ENCODE measurements around the gene C10orf71.

C10orf71 gene

DNA sequence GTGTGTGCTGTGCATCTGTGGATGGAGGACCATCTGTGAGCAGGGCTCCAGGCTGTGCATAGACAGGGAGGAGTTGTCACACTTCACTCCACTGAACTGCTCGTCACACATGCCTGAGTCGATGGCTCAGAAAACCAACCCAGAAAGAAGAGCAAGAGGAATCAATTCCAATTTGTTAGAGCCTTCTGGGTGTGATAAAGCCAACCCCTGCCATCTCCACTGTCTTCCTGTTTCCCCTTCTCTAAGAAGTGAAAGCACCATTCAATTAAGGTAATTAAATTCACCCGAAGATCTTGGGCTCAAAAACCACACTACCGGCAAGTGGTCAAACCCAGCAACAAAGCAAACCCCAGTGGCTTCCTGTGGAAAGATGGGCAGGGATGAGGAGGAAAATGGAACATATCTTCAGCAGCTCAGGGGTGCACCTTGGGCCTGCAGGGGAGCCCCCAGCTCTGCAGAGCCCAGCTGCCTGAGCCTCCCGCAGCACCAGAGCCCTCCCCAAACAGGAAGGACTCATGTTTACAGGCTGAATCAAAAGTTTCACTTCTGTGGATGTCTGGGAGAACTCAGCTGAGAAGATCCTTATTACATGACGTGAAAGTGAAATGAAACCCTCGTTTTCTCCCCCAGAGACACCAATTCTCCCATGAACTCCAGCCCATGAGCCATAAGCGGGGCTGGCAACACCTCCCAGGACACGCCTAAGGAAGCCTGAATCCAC lies 10.9 kb downstream of the C10orf71 start:
- no peak for DNase-seq (ENCODE audit: low read depth)
- Histone ChIP-seq H3K4me3 (ENCODE audit: low read length) (no peak overlapping the region), H3K9me3 (ENCODE audit: control insufficient read depth, low read length) (peaks cover 3% of the 10 kb centered on the region), H3K9ac (ENCODE audit: low read length) (no peak overlapping the region), H3K36me3 (ENCODE audit: control insufficient read depth, insufficient read depth, low read length, severe bottlenecking) (no peaks in the 10 kb centered on the region), H3K27me3 (replicated peaks; ENCODE audit: control insufficient read depth, insufficient read depth, low read length) (peaks cover 27% of the 10 kb centered on the region), H3K4me1 (ENCODE audit: control insufficient read depth, insufficient read depth, low read length) (no peaks in the 10 kb centered on the region)

DNA sequence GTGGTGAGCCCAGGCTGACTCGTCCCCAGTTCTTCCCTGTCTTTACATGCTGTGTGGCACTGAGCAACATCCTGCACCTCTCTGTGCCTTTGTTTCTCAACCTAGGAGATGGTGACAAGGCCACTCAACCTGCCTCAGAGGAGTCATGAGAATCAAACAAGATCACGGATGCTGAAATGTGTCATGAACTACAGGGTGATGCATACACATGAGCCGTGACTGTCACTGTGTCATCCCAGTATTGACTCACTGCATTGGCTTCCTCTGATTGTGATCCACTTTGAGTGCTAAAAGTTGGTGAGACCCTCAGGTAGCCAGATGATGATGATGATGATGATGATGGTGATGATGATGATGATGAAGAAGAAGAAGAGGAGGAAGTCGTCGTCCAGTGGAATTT lies 11.5 kb downstream of the C10orf71 start:
- no peak for DNase-seq (ENCODE audit: low read depth)
- Histone ChIP-seq H3K36me3 (ENCODE audit: control insufficient read depth, insufficient read depth, low read length, severe bottlenecking) (no peaks in the 10 kb centered on the region), H3K27me3 (replicated peaks; ENCODE audit: control insufficient read depth, insufficient read depth, low read length) (peaks cover 24% of the 10 kb centered on the region), H3K4me3 (ENCODE audit: low read length) (no peak overlapping the region), H3K9ac (ENCODE audit: low read length) (no peak overlapping the region), H3K9me3 (ENCODE audit: control insufficient read depth, low read length) (peaks cover 3% of the 10 kb centered on the region), H3K4me1 (ENCODE audit: control insufficient read depth, insufficient read depth, low read length) (no peaks in the 10 kb centered on the region)

DNA sequence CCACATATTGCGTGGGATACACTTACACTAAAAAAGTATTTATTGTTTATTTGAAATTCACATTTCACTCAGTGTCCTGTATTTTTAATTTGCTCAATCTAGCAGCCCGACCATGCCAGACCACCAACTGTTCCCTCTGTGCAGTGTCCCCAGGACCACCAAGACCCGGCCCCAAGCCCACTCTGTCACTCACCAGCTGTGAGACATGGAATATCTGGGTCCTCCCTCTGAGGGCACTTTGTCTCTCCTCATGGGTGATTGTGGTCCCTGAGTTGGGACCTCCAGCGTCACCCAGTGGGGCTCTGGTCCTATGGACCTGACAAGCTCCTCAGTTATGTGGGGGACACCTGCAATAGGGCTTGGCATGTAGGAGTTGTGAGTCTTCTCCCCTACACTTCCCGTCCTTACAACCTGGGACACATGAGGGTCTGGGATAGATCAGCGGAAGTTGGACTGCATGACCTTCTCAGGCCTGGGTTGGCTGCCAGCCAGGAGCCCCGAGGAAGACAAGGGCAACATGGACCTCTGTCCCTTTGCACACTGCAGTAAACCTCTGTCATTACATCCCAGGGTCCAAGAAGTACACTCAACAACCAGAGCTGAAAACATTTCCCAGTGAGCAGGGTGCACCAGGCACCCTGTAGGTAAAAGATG lies 12.1 kb downstream of the C10orf71 start:
- Histone ChIP-seq H3K9ac (ENCODE audit: low read length) (no peak overlapping the region), H3K27me3 (replicated peaks; ENCODE audit: control insufficient read depth, insufficient read depth, low read length) (peaks cover 24% of the 10 kb centered on the region), H3K36me3 (ENCODE audit: control insufficient read depth, insufficient read depth, low read length, severe bottlenecking) (no peaks in the 10 kb centered on the region), H3K4me1 (ENCODE audit: control insufficient read depth, insufficient read depth, low read length) (no peaks in the 10 kb centered on the region), H3K9me3 (ENCODE audit: control insufficient read depth, low read length) (peaks cover 3% of the 10 kb centered on the region), H3K4me3 (ENCODE audit: low read length) (no peak overlapping the region)
- no peak for DNase-seq (ENCODE audit: low read depth)

DNA sequence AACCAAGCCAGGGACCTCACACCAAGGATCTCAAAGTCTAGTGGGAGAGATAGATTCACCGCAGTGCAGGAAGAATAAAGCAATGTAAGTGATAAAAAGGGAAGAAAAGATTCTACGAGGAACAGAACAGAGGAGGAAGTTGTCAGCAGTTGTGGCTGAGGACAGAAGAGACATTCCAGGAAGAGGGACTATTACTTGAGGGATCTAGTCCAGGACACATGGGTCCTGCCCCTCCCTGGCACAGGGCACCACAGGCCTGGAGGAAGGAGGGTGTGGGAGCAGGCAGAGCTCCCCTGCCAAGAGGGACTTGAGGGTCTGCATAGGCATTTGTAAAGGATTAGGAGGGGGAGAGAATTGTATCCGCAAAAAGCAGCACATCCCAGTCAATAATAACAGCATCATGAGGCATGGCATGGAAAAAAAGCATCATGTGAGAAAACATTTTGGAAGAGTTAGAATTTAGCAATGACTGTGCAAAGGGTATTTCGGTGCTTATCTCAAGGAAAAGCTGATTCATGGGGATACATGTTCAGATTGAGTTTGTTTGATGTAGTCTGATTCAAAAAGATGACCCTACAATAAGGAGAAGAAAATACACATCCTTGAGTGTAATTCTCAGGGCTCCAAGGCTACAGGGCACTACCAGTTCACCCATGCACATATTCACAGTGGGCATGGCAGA lies 12.7 kb downstream of the C10orf71 start:
- H3K36me3 ChIP-seq (ENCODE audit: control insufficient read depth, insufficient read depth, low read length, severe bottlenecking), result no peaks in the 10 kb centered on the region
- no peak for DNase-seq (ENCODE audit: low read depth)
- H3K4me3 ChIP-seq (ENCODE audit: low read length), result no peak overlapping the region
- peaks cover 25% of the 10 kb centered on the region for H3K27me3 ChIP-seq (replicated peaks; ENCODE audit: control insufficient read depth, insufficient read depth, low read length)
- H3K9me3 ChIP-seq (ENCODE audit: control insufficient read depth, low read length), result peaks cover 3% of the 10 kb centered on the region
- H3K4me1 ChIP-seq (ENCODE audit: control insufficient read depth, insufficient read depth, low read length), result no peaks in the 10 kb centered on the region
- H3K9ac ChIP-seq (ENCODE audit: low read length), result no peak overlapping the region

DNA sequence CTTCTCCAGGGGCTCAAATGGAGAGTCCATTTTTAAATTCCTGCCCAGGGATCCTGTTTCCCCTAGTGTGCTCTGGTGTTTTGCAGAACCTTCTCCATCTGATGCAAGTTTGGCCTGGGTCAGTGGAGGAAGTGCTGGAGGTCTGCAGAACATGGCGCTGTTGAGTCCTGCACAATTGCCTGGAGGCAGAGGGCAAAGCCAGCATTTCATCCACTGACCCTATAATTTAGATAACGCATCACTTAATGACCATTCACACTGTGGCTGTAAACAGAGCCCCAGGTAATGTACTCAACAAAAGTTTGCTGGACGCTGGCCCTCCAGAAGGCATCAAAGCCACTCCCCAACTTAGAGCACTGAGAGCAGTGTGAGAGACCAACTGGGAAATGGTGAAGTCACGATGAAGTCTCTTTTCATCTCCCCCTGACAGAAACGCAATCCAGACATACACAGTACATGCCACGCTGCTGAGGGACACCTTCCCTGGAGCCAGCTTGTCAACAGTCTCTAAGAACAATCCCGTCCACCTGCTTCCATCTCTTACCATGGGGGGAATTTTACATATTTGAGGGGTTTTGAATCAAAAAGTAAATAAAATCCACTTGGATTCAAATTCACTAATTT lies 13.4 kb downstream of the C10orf71 start:
- Histone ChIP-seq H3K4me1 (ENCODE audit: control insufficient read depth, insufficient read depth, low read length) (no peaks in the 10 kb centered on the region), H3K27me3 (replicated peaks; ENCODE audit: control insufficient read depth, insufficient read depth, low read length) (peaks cover 28% of the 10 kb centered on the region), H3K9me3 (ENCODE audit: control insufficient read depth, low read length) (peaks cover 3% of the 10 kb centered on the region), H3K4me3 (ENCODE audit: low read length) (no peak overlapping the region), H3K36me3 (ENCODE audit: control insufficient read depth, insufficient read depth, low read length, severe bottlenecking) (no peaks in the 10 kb centered on the region), H3K9ac (ENCODE audit: low read length) (no peak overlapping the region)
- DNase-seq (ENCODE audit: low read depth), result no peak

DNA sequence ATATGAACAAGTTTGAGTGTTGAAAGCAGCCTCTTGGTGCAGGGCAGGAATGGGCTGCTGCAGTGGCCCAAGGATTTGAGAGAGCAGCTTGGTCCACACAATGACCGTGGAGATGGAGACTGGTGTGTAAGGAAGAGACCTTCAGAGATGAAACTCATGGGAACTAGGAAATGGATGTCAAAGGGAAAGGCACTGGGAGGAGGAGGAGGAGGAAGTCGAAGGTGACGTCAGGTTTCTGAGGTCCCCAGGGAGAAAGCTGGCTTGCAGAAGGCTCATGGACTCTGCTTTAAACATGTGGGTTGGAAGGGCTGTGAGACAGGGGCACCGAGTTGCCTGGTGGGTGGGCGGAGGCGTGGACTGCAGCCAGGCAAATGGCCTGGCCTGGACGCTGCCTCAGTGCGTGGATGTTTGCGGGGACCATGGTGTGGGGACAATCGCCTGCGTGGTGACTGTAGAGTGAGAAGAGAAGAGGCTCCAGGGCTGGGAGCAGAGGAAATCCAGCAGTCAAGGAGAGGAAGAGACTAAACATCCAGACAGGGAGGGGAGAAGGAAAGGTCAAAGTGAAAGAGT lies 14.6 kb downstream of the C10orf71 start:
- no peak for DNase-seq (ENCODE audit: low read depth)
- no peak overlapping the region for H3K4me3 ChIP-seq (ENCODE audit: low read length)
- no peaks in the 10 kb centered on the region for H3K4me1 ChIP-seq (ENCODE audit: control insufficient read depth, insufficient read depth, low read length)
- no peaks in the 10 kb centered on the region for H3K36me3 ChIP-seq (ENCODE audit: control insufficient read depth, insufficient read depth, low read length, severe bottlenecking)
- H3K9me3 ChIP-seq (ENCODE audit: control insufficient read depth, low read length), result peaks cover 3% of the 10 kb centered on the region
- H3K27me3 ChIP-seq (replicated peaks; ENCODE audit: control insufficient read depth, insufficient read depth, low read length), result peaks cover 31% of the 10 kb centered on the region
- H3K9ac ChIP-seq (ENCODE audit: low read length), result no peak overlapping the region

DNA sequence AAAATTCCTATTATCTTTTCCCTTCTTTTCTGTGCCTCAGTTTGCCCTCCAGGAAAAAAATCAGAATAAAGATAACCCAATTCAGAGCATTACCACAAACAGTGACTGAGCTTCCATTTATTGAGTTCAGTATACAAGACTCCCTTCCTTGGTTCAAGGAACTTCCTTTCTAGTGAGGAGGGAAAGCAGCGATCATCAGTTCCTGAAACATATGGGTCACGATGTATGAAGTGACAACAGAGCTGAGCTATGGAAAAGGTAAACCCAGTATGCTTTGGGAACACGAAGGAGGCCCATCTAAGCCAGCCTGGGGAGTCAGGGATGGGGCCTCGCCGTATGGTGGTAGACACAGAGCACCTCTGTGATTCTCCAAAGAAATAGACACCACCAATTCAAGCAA lies 15.8 kb downstream of the C10orf71 start:
- Histone ChIP-seq H3K9me3 (ENCODE audit: control insufficient read depth, low read length) (no peaks in the 10 kb centered on the region), H3K36me3 (ENCODE audit: control insufficient read depth, insufficient read depth, low read length, severe bottlenecking) (no peaks in the 10 kb centered on the region), H3K4me1 (ENCODE audit: control insufficient read depth, insufficient read depth, low read length) (no peaks in the 10 kb centered on the region), H3K9ac (ENCODE audit: low read length) (no peak overlapping the region), H3K27me3 (replicated peaks; ENCODE audit: control insufficient read depth, insufficient read depth, low read length) (peaks cover 35% of the 10 kb centered on the region), H3K4me3 (ENCODE audit: low read length) (no peak overlapping the region)
- DNase-seq (ENCODE audit: low read depth), result no peak

DNA sequence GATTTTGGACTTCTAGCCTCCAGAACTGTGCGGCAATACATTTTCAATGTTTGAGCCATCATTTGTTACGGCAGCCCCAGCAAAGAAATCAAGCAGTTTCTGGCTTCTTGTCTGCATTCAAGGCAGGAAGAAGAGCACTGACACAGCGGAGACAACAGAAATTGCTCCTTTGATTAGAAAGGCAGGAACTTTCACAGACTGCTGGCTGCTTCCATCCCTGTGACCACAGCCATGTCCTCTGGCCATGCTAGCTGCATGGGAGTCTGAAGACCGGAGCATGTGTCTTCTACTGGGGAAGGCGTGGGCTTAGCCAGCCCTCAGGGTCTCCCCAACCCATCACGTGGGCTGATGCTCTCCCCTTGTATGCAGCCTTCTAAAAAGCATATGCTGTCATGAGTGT lies 19.1 kb downstream of the C10orf71 start:
- DNase-seq (ENCODE audit: low read depth), result no peak
- Histone ChIP-seq H3K9ac (ENCODE audit: low read length) (no peak overlapping the region), H3K4me1 (ENCODE audit: control insufficient read depth, insufficient read depth, low read length) (no peaks in the 10 kb centered on the region), H3K9me3 (ENCODE audit: control insufficient read depth, low read length) (no peaks in the 10 kb centered on the region), H3K27me3 (replicated peaks; ENCODE audit: control insufficient read depth, insufficient read depth, low read length) (peaks cover 50% of the 10 kb centered on the region), H3K4me3 (ENCODE audit: low read length) (no peak overlapping the region), H3K36me3 (ENCODE audit: control insufficient read depth, insufficient read depth, low read length, severe bottlenecking) (no peaks in the 10 kb centered on the region)

DNA sequence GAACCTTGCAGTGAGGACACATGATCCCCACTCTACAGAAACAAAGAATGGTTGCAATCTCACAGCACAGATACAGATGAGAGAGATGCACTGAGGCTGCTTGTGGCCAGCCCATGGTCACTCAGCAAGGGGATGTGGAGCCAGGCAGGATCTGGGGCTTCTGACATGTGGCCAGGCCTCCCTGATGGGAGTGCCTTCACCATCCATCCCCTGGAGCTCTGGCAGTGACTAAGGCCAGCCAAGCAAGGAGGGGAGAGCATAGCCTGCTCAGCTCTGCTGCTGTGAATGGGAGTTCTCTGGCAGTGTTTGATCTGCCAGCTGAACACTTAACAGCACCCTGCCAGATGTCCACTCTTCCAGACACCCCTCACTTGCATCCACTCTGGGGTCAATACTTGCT lies 19.8 kb downstream of the C10orf71 start:
- no peak overlapping the region for H3K4me3 ChIP-seq (ENCODE audit: low read length)
- no peaks in the 10 kb centered on the region for H3K9me3 ChIP-seq (ENCODE audit: control insufficient read depth, low read length)
- peaks cover 47% of the 10 kb centered on the region for H3K27me3 ChIP-seq (replicated peaks; ENCODE audit: control insufficient read depth, insufficient read depth, low read length)
- H3K9ac ChIP-seq (ENCODE audit: low read length), result no peak overlapping the region
- H3K4me1 ChIP-seq (ENCODE audit: control insufficient read depth, insufficient read depth, low read length), result no peaks in the 10 kb centered on the region
- no peaks in the 10 kb centered on the region for H3K36me3 ChIP-seq (ENCODE audit: control insufficient read depth, insufficient read depth, low read length, severe bottlenecking)
- DNase-seq (ENCODE audit: low read depth), result no peak

DNA sequence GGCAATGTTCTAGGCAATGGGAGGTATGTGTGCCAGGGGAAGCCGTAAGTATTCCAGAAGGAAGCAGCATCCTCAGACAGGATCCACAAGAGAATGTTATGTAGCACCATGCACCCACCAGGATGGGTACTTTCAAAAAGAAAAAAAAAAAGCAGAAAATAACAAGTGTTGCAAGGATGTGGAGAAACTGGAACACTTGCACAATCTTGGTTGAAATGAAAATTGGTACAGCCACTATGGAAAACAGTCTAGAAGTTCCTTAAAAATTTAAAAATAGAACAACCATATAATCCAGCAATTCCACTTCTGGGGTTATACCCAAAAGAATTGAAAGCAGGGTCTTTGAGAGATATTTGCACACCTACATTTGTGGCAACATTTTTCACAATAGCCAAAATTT lies 20.2 kb downstream of the C10orf71 start:
- Histone ChIP-seq H3K4me3 (ENCODE audit: low read length) (no peak overlapping the region), H3K4me1 (ENCODE audit: control insufficient read depth, insufficient read depth, low read length) (no peaks in the 10 kb centered on the region), H3K9me3 (ENCODE audit: control insufficient read depth, low read length) (no peaks in the 10 kb centered on the region), H3K27me3 (replicated peaks; ENCODE audit: control insufficient read depth, insufficient read depth, low read length) (peaks cover 52% of the 10 kb centered on the region), H3K36me3 (ENCODE audit: control insufficient read depth, insufficient read depth, low read length, severe bottlenecking) (no peaks in the 10 kb centered on the region), H3K9ac (ENCODE audit: low read length) (no peak overlapping the region)
- DNase-seq (ENCODE audit: low read depth), result no peak

DNA sequence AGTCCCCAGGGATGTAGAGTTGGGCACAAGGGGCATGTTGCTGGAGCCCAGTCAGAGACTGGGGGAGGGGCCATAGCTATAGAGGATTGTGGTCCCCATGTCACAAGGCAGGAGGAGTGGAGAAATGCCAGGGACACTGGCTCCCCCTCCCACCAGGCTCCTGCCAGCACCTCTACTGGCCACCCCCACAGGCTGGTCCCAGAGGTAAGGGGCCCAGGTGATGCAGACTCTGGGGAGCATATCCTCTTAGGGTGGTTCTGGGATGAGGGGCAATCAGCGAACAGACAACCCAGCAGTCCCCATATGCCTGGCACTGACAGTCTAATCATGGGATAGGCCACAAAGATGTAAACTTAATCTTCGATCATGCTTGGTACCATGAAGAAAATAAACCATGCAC lies 21.2 kb downstream of the C10orf71 start:
- Histone ChIP-seq H3K4me3 (ENCODE audit: low read length) (no peak overlapping the region), H3K36me3 (ENCODE audit: control insufficient read depth, insufficient read depth, low read length, severe bottlenecking) (no peaks in the 10 kb centered on the region), H3K4me1 (ENCODE audit: control insufficient read depth, insufficient read depth, low read length) (no peaks in the 10 kb centered on the region), H3K27me3 (replicated peaks; ENCODE audit: control insufficient read depth, insufficient read depth, low read length) (peaks cover 61% of the 10 kb centered on the region), H3K9ac (ENCODE audit: low read length) (no peak overlapping the region), H3K9me3 (ENCODE audit: control insufficient read depth, low read length) (no peaks in the 10 kb centered on the region)
- DNase-seq (ENCODE audit: low read depth), result no peak

All from adipocyte (in vitro differentiated cells).